Kidney (tissue), 14 donors: ENCODE results near the gene AOX1. TPM values are rescaled to one million over a fixed set of nuclear protein-coding genes. Genes with fewer than 3 reads are reported as not detected.

Experiments
- DNase-seq, 5 donors: peaks; one replicate each; pipeline ENCODE4 v3.0.0-alpha.2; 2013 to 2020
- FAIRE-seq: peaks from 2 replicates; lab custom pipeline; 2012; peaks lifted over from hg19 to GRCh38; lab: Jason Lieb, UNC
- H3K27ac ChIP-seq, 2 donors: one replicate each; pipeline ENCODE4 v1.7.0; 2013; ENCODE audit warnings: low read depth in 2 of 2, low read length in 2 of 2, inconsistent platforms in 1 of 2
- H3K27me3 ChIP-seq: one replicate; pipeline ENCODE4 v1.7.1; 2013; ENCODE audit warnings: low read length, inconsistent platforms; ENCODE audit not compliant: control insufficient read depth, insufficient read depth
- H3K36me3 ChIP-seq, 3 donors: one replicate each; pipeline versions ENCODE4 v1.7.0 to v1.7.1; 2013; ENCODE audit warnings: low read length in 3 of 3, control low read depth in 1 of 3, inconsistent platforms in 1 of 3; ENCODE audit not compliant: insufficient read depth in 3 of 3, control insufficient read depth in 2 of 3
- H3K4me1 ChIP-seq, 3 donors: one replicate each; pipeline versions ENCODE4 v1.7.0 to v1.7.1; 2013; ENCODE audit warnings: low read length in 3 of 3, inconsistent platforms in 1 of 3, low read depth in 1 of 3; ENCODE audit not compliant: control insufficient read depth in 2 of 3, insufficient read depth in 2 of 3
- H3K4me3 ChIP-seq, 3 donors: one replicate each; pipeline versions ENCODE4 v1.7.0 to v1.8.1; 2013; ENCODE audit warnings: low read length in 3 of 3, control low read depth in 1 of 3, inconsistent platforms in 1 of 3
- H3K9ac ChIP-seq, 3 donors: one replicate each; pipeline versions ENCODE4 v1.7.0 to v1.7.1; 2013; ENCODE audit warnings: low read length in 3 of 3, control low read depth in 1 of 3, inconsistent platforms in 1 of 3
- H3K9me3 ChIP-seq, 3 donors: one replicate each; pipeline versions ENCODE4 v1.7.0 to v1.7.1; 2013; ENCODE audit warnings: low read length in 3 of 3, control low read depth in 1 of 3, inconsistent platforms in 1 of 3; ENCODE audit not compliant: control insufficient read depth in 2 of 3, insufficient read depth in 1 of 3
- CTCF ChIP-seq: IDR thresholded peaks from 3 replicates; pipeline ENCODE4 v1.5.1; 2012; ENCODE audit warnings: mild to moderate bottlenecking, moderate library complexity, borderline replicate concordance; ENCODE audit not compliant: insufficient read depth; ENCODE audit errors: extremely low read depth
- intact Hi-C: fragments of 100-400 bp; cut with DNase I; formaldehyde crosslinking; loops from one replicate; pipeline ENCODE4 v1.11.1; 2022
- polyA plus RNA-seq: library from polyadenylated mRNA; stranded (reverse); fragments of 350-450 nt; fragmentation: Illumina TruSeq; extraction: RNeasy Lipid Tissue Mini Kit (QIAGEN cat#74804); gene quantifications from one replicate; pipeline ENCODE4 v1.2.3, GENCODE V29; 2014; ENCODE audit warnings: low read depth, low replicate concordance; ENCODE audit not compliant: insufficient read depth
- total RNA-seq: library from RNA; stranded (reverse); fragmentation: NEBNext Ultra II Directional; extraction: Animal tissue kit (Norgen Biotek cat#: 25700); gene quantifications from one replicate; pipeline ENCODE4 v1.2.1, GENCODE V29; 2021
- donor health status: control.
- donor health status: control.
- donor health status: control.
- donor health status: control.
- donor health status: control.
- donor health status: DM: yes; HTN: yes; CAD: no.
- donor health status: Normal renal cell carcinoma (clear cell type).

AOX1 gene
- total and polyA plus RNA-seq, 2 donors from 2014 or later: 38.6 to 43.7 TPM

GRCh38 chr2:200703127-200703925 is 117.5 kb downstream of the AOX1 start:
- peak; percentile 94 for FAIRE-seq
- no peaks in the 10 kb centered on the region for H3K36me3 ChIP-seq

GRCh38 chr2:200703926-200704637 is 118.3 kb downstream of the AOX1 start:
- no peaks in the 10 kb centered on the region for H3K9me3 ChIP-seq
- no peaks in the 10 kb centered on the region for H3K4me1 ChIP-seq
- no peaks in the 10 kb centered on the region for H3K36me3 ChIP-seq
- TF ChIP-seq CTCF: no peak
- no peaks in the 10 kb centered on the region for H3K27me3 ChIP-seq
- H3K27ac ChIP-seq: no peak overlapping the region
- intact Hi-C loops: loop anchor here (10.0 kb wide), 1 partner anchor 129 kb away; no protein-coding TSS in a partner anchor
- H3K9ac ChIP-seq: no peak overlapping the region
- DNase-seq (no peak), FAIRE-seq (no peak)
- no peak overlapping the region for H3K4me3 ChIP-seq

More at GRCh38 chr2:200703127-200703925, 117.5 kb downstream of the AOX1 start:
- H3K4me1 ChIP-seq: no peaks in the 10 kb centered on the region
- peak; percentile 58 for TF ChIP-seq CTCF
- H3K9me3 ChIP-seq: no peaks in the 10 kb centered on the region
- intact Hi-C loops: loop anchor here (10.0 kb wide), 1 partner anchor 129 kb away; no protein-coding TSS in a partner anchor
- H3K27ac ChIP-seq: no peak overlapping the region
- H3K4me3 ChIP-seq: no peak overlapping the region
- no peak overlapping the region for H3K9ac ChIP-seq
- H3K27me3 ChIP-seq: no peaks in the 10 kb centered on the region
- DNase-seq: peak in 3 of 5 donors; percentile 26 to 87 (median 78)

GRCh38 chr2:200705305-200706041 is 119.7 kb downstream of the AOX1 start:
- Histone ChIP-seq H3K27me3 (no peaks in the 10 kb centered on the region), H3K27ac (no peak overlapping the region), H3K36me3 (no peaks in the 10 kb centered on the region), H3K9ac (no peak overlapping the region), H3K4me3 (no peak overlapping the region), H3K4me1 (no peaks in the 10 kb centered on the region), H3K9me3 (no peaks in the 10 kb centered on the region)
- intact Hi-C loops: loop anchor here (10.0 kb wide), 1 partner anchor 131 kb away; no protein-coding TSS in a partner anchor
- FAIRE-seq: no peak
- DNase-seq: peak in 3 of 5 donors; percentile 15 to 37 (median 32)
- no peak for TF ChIP-seq CTCF
